A549 (cell line): Measurements from ENCODE around the gene PRRC2B. TPM values are rescaled to one million over a fixed set of nuclear protein-coding genes. Genes with fewer than 3 reads are reported as not detected.

ENCODE experiments used
- ATAC-seq, 2 experiments: fragments of 200-7000 bp in 1 of 2; fragments of >200 bp in 1 of 2; cut with Nextera tagmentation in 1 of 2; cut with Tn5 transposase in 1 of 2; 3 replicates each; pipeline versions ENCODE4 v1.8.0 to v1.9.1; 2018 to 2020; ENCODE audit warnings: mild to moderate bottlenecking in 1 of 2, moderate library complexity in 1 of 2
- CTCF ChIA-PET: fragments of 300-600 bp; sonication (Branson Sonifier 250); formaldehyde crosslinking; extraction: SDS; loops from one replicate; lab custom pipeline; 2021; ENCODE audit warnings: antibody characterized with exemption, inconsistent platforms; lab: Yijun Ruan, JAX
- POLR2A ChIA-PET: fragments of 350-600 bp; formaldehyde crosslinking; extraction: SDS; loops from one replicate; lab custom pipeline; 2021; ENCODE audit warnings: antibody characterized with exemption, inconsistent platforms; lab: Yijun Ruan, JAX
- DNase-seq, 2 experiments: peaks; one replicate each; pipeline versions ENCODE4 v3.0.0 to v3.0.0-alpha.2; 2011 to 2016; ENCODE audit warnings: low read depth in 1 of 2, low spot score in 1 of 2
- FAIRE-seq: peaks from 2 replicates; lab custom pipeline; 2011; peaks lifted over from hg19 to GRCh38; lab: Jason Lieb, UNC
- H3K27ac ChIP-seq, 2 experiments: fragments of >200 bp; sonication (Bioruptor Twin); formaldehyde crosslinking; 3 replicates each; pipeline ENCODE4 v1.5.1; 2016 to 2017
- H3K4me1 ChIP-seq: fragments of >200 bp; sonication (Bioruptor Twin); formaldehyde crosslinking; 3 replicates; pipeline ENCODE4 v1.6.1; 2016
- H3K4me2 ChIP-seq: fragments of >200 bp; sonication (Bioruptor Twin); formaldehyde crosslinking; 3 replicates; pipeline ENCODE4 v1.6.1; 2016
- H3K4me3 ChIP-seq: fragments of >200 bp; sonication (Bioruptor Twin); formaldehyde crosslinking; 3 replicates; pipeline ENCODE4 v1.5.1; 2016
- H3K9me3 ChIP-seq: fragments of >200 bp; sonication (Bioruptor Twin); formaldehyde crosslinking; 3 replicates; pipeline ENCODE4 v1.6.1; 2016
- BHLHE40 ChIP-seq: IDR thresholded peaks from 2 replicates; pipeline ENCODE4 v1.6.1; 2012; ENCODE audit warnings: low read depth, low read length, inconsistent platforms
- CBX2 ChIP-seq: fragments of 200-600 bp; sonication (generic); IDR thresholded peaks from 2 replicates; pipeline ENCODE4 v1.6.1; 2016; ENCODE audit warnings: low read depth, mild to moderate bottlenecking, borderline replicate concordance
- CBX8 ChIP-seq: fragments of 200-600 bp; sonication (generic); IDR thresholded peaks from 2 replicates; pipeline ENCODE4 v1.6.1; 2016
- CEBPB ChIP-seq, 2 experiments: fragments of >200 bp in 1 of 2; sonication (Bioruptor Twin) in 1 of 2; formaldehyde crosslinking in 1 of 2; IDR thresholded peaks; 2 replicates each; pipeline ENCODE4 v1.6.1; 2012 to 2016
- CHD2 ChIP-seq: fragments of 150-350 bp; IDR thresholded peaks from 2 replicates; pipeline ENCODE4 v1.6.1; 2014; ENCODE audit warnings: low read length; ENCODE audit not compliant: partially characterized antibody
- EHF ChIP-seq: fragments of 250-450 bp; sonication (Bioruptor Pico); IDR thresholded peaks from 2 replicates; pipeline ENCODE4 v1.5.0; 2020; ENCODE audit warnings: mild to moderate bottlenecking
- EHMT2 ChIP-seq: fragments of 200-600 bp; sonication (generic); IDR thresholded peaks from 2 replicates; pipeline ENCODE4 v1.6.1; 2016; ENCODE audit warnings: antibody characterized with exemption, low read depth, mild to moderate bottlenecking, moderate library complexity
- EP300 ChIP-seq, 2 experiments: fragments of >200 bp; sonication (Bioruptor Twin); formaldehyde crosslinking; IDR thresholded peaks; 2 replicates in 1 of 2; 3 replicates in 1 of 2; pipeline ENCODE4 v1.6.1; 2016 to 2017
- ESRRA ChIP-seq: fragments of 150-350 bp; IDR thresholded peaks from 2 replicates; pipeline ENCODE4 v1.6.1; 2014; ENCODE audit warnings: mild to moderate bottlenecking, low read length, borderline replicate concordance
- FOSB ChIP-seq: fragments of 250-450 bp; sonication (Bioruptor Pico); IDR thresholded peaks from 2 replicates; pipeline ENCODE4 v1.5.0; 2020; ENCODE audit warnings: mild to moderate bottlenecking, moderate library complexity
- FOSL2 ChIP-seq, 2 experiments: fragments of 450-650 bp in 1 of 2; fragments of >200 bp in 1 of 2; sonication (Bioruptor Twin) in 1 of 2; formaldehyde crosslinking; IDR thresholded peaks; 2 replicates each; pipeline versions ENCODE4 v1.5.0 to v1.6.1; 2016 to 2020; ENCODE audit warnings: mild to moderate bottlenecking in 1 of 2, moderate library complexity in 1 of 2
- HDAC2 ChIP-seq: fragments of 200-600 bp; sonication (generic); IDR thresholded peaks from 2 replicates; pipeline ENCODE4 v1.6.1; 2016
- JUN ChIP-seq, 2 experiments: fragments of >200 bp; sonication (Bioruptor Twin); formaldehyde crosslinking; IDR thresholded peaks; 2 replicates in 1 of 2; 3 replicates in 1 of 2; pipeline ENCODE4 v1.6.1; 2016 to 2017
- JUNB ChIP-seq: fragments of >200 bp; sonication (Bioruptor Twin); formaldehyde crosslinking; IDR thresholded peaks from 2 replicates; pipeline ENCODE4 v1.6.1; 2016
- KDM1A ChIP-seq: fragments of 200-600 bp; sonication (generic); IDR thresholded peaks from 2 replicates; pipeline ENCODE4 v1.6.1; 2016; ENCODE audit warnings: low read depth, mild to moderate bottlenecking
- KDM5A ChIP-seq: fragments of 200-600 bp; sonication (generic); IDR thresholded peaks from 2 replicates; pipeline ENCODE4 v1.6.1; 2016; ENCODE audit warnings: antibody characterized with exemption, mild to moderate bottlenecking
- MAFK ChIP-seq: fragments of 450-650 bp; IDR thresholded peaks from 2 replicates; pipeline ENCODE4 v1.6.1; 2014; ENCODE audit not compliant: partially characterized antibody
- POLR2AphosphoS2 ChIP-seq: conservative IDR thresholded peaks from 2 replicates; pipeline ENCODE4 v1.6.1; 2012; ENCODE audit warnings: low read length, improper control_type of control experiment, inconsistent platforms
- RCOR1 ChIP-seq: fragments of 150-350 bp; IDR thresholded peaks from 2 replicates; pipeline ENCODE4 v1.6.1; 2014; ENCODE audit warnings: antibody characterized with exemption, low read length, low read depth
- RFX5 ChIP-seq: fragments of 450-650 bp; IDR thresholded peaks from 2 replicates; pipeline ENCODE4 v1.7.1; 2014; ENCODE audit warnings: antibody characterized with exemption, mild to moderate bottlenecking, moderate library complexity
- SMC3 ChIP-seq: fragments of >200 bp; sonication (Bioruptor Twin); formaldehyde crosslinking; IDR thresholded peaks from 3 replicates; pipeline ENCODE4 v1.6.1; 2018; ENCODE audit warnings: inconsistent platforms
- SREBF2 ChIP-seq: fragments of 450-650 bp; IDR thresholded peaks from 2 replicates; pipeline ENCODE4 v1.6.1; 2014; ENCODE audit warnings: mild to moderate bottlenecking, moderate library complexity
- TP53 ChIP-seq: fragments of 250-450 bp; sonication (Bioruptor Pico); IDR thresholded peaks from 2 replicates; pipeline ENCODE4 v1.5.0; 2021; ENCODE audit warnings: mild to moderate bottlenecking, moderate library complexity
- ZC3H11A ChIP-seq: fragments of 450-650 bp; IDR thresholded peaks from 2 replicates; pipeline ENCODE4 v1.6.1; 2014; ENCODE audit warnings: antibody characterized with exemption, mild to moderate bottlenecking
- WGBS: methylation state at CpG from one replicate; pipeline ENCODE4 v1.1.6; 2017; ENCODE audit errors: missing lambda C conversion rate; 5-methylcytosine and 5-hydroxymethylcytosine counted together
- polyA plus RNA-seq, 4 experiments: library from polyadenylated mRNA; depleted of rRNA in 3 of 4; stranded (reverse); fragments of >200 nt; fragmentation: RNase III in 1 of 4; extraction: RNeasy Plus Mini Kit Qiagen cat#74134 plus additional on column Dnase treatment in 1 of 4; gene quantifications; 2 replicates in 3 of 4; 3 replicates in 1 of 4; pipeline ENCODE4 v1.2.3, GENCODE V29; 2011 to 2017
- TF ChIP-seq, protein P1 (sequence below): fragments of >200 bp; sonication (Bioruptor Twin); formaldehyde crosslinking; IDR thresholded peaks from 3 replicates; pipeline ENCODE4 v1.6.1; 2016
- TF ChIP-seq, protein P2 (sequence below): IDR thresholded peaks from 2 replicates; pipeline ENCODE4 v1.6.1; 2012
- TF ChIP-seq, protein P3 (sequence below): IDR thresholded peaks from 2 replicates; pipeline ENCODE4 v1.6.1; 2012
- TF ChIP-seq, protein P4 (sequence below): IDR thresholded peaks from 2 replicates; pipeline ENCODE4 v1.6.1; 2012; ENCODE audit warnings: low read depth, borderline replicate concordance
- TF ChIP-seq, protein P5 (sequence below): fragments of 250-450 bp; sonication (Bioruptor Pico); IDR thresholded peaks from 2 replicates; pipeline ENCODE4 v1.5.0; 2021; ENCODE audit warnings: mild to moderate bottlenecking, moderate library complexity, borderline replicate concordance

Gene PRRC2B
- polyA plus RNA-seq, 2 of the 4 experiments (the other 2 are of a cell fraction): 35.6 to 47.3 TPM

DNA sequence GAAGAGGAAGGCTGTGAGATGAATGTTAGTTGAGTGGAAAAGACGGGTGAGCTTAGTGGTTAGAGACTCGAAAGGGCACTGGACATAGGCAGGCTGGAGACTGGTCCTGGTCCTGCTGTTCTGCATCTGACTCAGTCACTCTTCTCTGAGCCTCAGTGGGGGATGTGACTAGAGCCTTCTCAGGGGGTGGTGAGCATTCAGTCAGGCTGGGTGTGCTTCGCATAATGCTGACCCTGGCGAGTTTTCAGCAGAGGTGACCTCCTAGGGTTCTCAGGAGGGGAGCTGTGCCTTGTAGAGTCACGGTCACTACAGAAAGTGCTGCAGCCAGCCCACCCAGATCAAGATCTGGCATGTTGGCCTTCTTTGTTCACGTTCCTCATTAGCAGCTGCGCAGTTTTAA is 44.3 kb downstream of the PRRC2B start:
- DNase-seq: no peak
- Histone ChIP-seq H3K27ac (no peak overlapping the region), H3K9me3 (no peaks in the 10 kb centered on the region), H3K4me1 (peaks cover 2% of the 10 kb centered on the region; the same call in 1 of the 3 replicates), H3K4me2 (no peak overlapping the region), H3K4me3 (no peak overlapping the region)
- WGBS: 91% methylated on average over 7 of the region's 7 CpGs
- POLR2A ChIA-PET: interaction anchor here (1.3 kb wide), 1 partner anchor 65 kb away, joined by 3 read pairs; no protein-coding TSS in a partner anchor
- no peak for ATAC-seq
- CTCF ChIA-PET: interaction anchor here (1.2 to 3.0 kb wide), 3 partner anchors 9 to 88 kb away, joined by 3 to 13 read pairs (median 10); no protein-coding TSS in a partner anchor
- no peak for FAIRE-seq
- TF ChIP-seq CHD2: no peak
- TF ChIP-seq, protein P1, sequence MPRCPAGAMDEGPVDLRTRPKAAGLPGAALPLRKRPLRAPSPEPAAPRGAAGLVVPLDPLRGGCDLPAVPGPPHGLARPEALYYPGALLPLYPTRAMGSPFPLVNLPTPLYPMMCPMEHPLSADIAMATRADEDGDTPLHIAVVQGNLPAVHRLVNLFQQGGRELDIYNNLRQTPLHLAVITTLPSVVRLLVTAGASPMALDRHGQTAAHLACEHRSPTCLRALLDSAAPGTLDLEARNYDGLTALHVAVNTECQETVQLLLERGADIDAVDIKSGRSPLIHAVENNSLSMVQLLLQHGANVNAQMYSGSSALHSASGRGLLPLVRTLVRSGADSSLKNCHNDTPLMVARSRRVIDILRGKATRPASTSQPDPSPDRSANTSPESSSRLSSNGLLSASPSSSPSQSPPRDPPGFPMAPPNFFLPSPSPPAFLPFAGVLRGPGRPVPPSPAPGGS: no peak
- peak; percentile 20 for TF ChIP-seq MAFK
- TF ChIP-seq HDAC2: no peak
- TF ChIP-seq BHLHE40: no peak

DNA sequence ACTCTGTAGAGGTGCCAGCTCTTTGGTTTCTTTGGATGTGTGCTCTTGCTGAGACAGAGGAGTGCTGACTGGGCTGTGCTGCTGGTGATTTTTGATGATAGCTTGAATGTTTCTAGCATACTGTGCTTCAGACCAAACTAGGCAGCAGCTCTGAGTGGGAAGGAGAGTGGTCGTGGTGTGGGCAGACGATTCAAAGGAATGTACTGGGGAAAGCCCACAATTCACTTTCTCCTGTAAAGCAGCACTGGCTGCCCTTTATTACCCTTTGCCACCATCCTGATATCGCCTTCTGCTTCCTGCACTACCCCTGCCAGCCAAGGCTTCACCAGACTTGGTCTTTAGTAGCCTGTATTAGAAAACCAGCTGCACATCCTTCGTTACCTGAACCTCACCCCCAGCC is 45.3 kb downstream of the PRRC2B start:
- CTCF ChIA-PET: interaction anchor here (0.5 to 3.0 kb wide), 11 partner anchors 9 to 260 kb away, joined by 3 to 10 read pairs (median 3); no protein-coding TSS in a partner anchor
- H3K27ac ChIP-seq: no peak overlapping the region
- TF ChIP-seq, protein P2, sequence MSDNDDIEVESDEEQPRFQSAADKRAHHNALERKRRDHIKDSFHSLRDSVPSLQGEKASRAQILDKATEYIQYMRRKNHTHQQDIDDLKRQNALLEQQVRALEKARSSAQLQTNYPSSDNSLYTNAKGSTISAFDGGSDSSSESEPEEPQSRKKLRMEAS: no peak
- TF ChIP-seq JUNB: no peak
- no peak for TF ChIP-seq CEBPB (IDR thresholded peaks at IDR 0.05)
- no peak for TF ChIP-seq EHF
- TF ChIP-seq EHMT2: no peak
- TF ChIP-seq, protein P3, sequence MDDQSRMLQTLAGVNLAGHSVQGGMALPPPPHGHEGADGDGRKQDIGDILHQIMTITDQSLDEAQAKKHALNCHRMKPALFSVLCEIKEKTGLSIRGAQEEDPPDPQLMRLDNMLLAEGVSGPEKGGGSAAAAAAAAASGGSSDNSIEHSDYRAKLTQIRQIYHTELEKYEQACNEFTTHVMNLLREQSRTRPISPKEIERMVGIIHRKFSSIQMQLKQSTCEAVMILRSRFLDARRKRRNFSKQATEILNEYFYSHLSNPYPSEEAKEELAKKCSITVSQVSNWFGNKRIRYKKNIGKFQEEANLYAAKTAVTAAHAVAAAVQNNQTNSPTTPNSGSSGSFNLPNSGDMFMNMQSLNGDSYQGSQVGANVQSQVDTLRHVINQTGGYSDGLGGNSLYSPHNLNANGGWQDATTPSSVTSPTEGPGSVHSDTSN: no peak
- TF ChIP-seq SMC3: no peak
- TF ChIP-seq TP53 (CRISPR knock-in tag): no peak
- TF ChIP-seq CBX8: no peak
- TF ChIP-seq FOSL2 (IDR thresholded peaks at IDR 0.05): no peak
- TF ChIP-seq FOSL2 (CRISPR knock-in tag; IDR thresholded peaks at IDR 0.05): no peak
- TF ChIP-seq ZC3H11A: no peak
- no peak for TF ChIP-seq MAFK
- TF ChIP-seq SREBF2: no peak
- no peak for TF ChIP-seq EP300 (IDR thresholded peaks at IDR 0.05)
- DNase-seq (no peak), ATAC-seq (peak in 1 of 2 experiments; percentile 21; a peak in 3 of 6 replicates), FAIRE-seq (no peak)
- 98% methylated on average over 4 of the region's 4 CpGs for WGBS
- H3K4me2 ChIP-seq: no peak overlapping the region
- no peaks in the 10 kb centered on the region for H3K9me3 ChIP-seq
- no peak overlapping the region for H3K4me3 ChIP-seq
- POLR2A ChIA-PET: interaction anchor here (1.3 kb wide), 1 partner anchor 66 kb away, joined by 3 read pairs; no protein-coding TSS in a partner anchor
- H3K4me1 ChIP-seq: no peaks in the 10 kb centered on the region

DNA sequence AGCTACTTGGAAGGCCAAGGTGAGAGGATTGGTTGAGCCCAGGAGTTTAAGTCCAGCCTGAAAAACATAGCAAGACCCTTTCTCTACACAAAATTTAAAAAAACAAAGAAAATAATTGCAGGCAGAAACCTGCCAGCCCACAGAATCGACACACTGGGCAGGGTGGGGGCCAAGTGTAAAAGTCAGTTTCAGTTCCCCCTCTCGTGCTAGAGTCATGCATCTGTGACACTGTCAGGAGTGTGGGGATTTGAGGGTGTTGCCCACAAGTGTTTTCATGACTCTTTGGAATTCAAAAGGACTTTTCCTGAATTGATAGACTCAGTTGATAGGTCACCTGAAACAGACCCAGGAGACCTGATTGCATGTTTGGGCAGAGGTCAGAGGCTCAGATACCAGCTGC is 47.6 kb downstream of the PRRC2B start:
- no peak overlapping the region for H3K27ac ChIP-seq
- 93% methylated on average over 2 of the region's 2 CpGs for WGBS
- no peak for TF ChIP-seq CBX8
- TF ChIP-seq KDM5A: no peak
- TF ChIP-seq CHD2: no peak
- TF ChIP-seq JUNB: no peak
- no peak for TF ChIP-seq EP300 (IDR thresholded peaks at IDR 0.05)
- no peak for TF ChIP-seq SMC3
- no peak for TF ChIP-seq JUN (IDR thresholded peaks at IDR 0.05)
- no peak for TF ChIP-seq CBX2
- TF ChIP-seq ESRRA: no peak
- no peak for TF ChIP-seq RFX5
- no peak for TF ChIP-seq POLR2AphosphoS2
- TF ChIP-seq KDM1A: no peak
- TF ChIP-seq RCOR1: no peak
- no peak for TF ChIP-seq ZC3H11A
- TF ChIP-seq, protein P4, sequence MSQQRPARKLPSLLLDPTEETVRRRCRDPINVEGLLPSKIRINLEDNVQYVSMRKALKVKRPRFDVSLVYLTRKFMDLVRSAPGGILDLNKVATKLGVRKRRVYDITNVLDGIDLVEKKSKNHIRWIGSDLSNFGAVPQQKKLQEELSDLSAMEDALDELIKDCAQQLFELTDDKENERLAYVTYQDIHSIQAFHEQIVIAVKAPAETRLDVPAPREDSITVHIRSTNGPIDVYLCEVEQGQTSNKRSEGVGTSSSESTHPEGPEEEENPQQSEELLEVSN: no peak
- no peak for TF ChIP-seq FOSB (CRISPR knock-in tag)
- TF ChIP-seq, protein P5, sequence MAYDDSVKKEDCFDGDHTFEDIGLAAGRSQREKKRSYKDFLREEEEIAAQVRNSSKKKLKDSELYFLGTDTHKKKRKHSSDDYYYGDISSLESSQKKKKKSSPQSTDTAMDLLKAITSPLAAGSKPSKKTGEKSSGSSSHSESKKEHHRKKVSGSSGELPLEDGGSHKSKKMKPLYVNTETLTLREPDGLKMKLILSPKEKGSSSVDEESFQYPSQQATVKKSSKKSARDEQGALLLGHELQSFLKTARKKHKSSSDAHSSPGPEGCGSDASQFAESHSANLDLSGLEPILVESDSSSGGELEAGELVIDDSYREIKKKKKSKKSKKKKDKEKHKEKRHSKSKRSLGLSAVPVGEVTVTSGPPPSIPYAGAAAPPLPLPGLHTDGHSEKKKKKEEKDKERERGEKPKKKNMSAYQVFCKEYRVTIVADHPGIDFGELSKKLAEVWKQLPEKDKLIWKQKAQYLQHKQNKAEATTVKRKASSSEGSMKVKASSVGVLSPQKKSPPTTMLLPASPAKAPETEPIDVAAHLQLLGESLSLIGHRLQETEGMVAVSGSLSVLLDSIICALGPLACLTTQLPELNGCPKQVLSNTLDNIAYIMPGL (CRISPR knock-in tag): no peak
- TF ChIP-seq, all 56 proteins: peak for 0
- ATAC-seq: no peak
- Histone ChIP-seq H3K9me3 (no peaks in the 10 kb centered on the region), H3K4me2 (no peak overlapping the region), H3K4me3 (no peak overlapping the region), H3K4me1 (no peaks in the 10 kb centered on the region)
- ChIA-PET CTCF (interaction anchor here (0.9 to 1.2 kb wide), 2 partner anchors 37 to 92 kb away, joined by 3 read pairs; no protein-coding TSS in a partner anchor), POLR2A (no interaction called here)
- no peak for FAIRE-seq
- DNase-seq: no peak
